T-helper 17 cell (primary cell): Measurements from ENCODE around the gene CYCS. TPM values are rescaled to one million over a fixed set of nuclear protein-coding genes. Genes with fewer than 3 reads are reported as not detected.
"Not testable (repeated sequence)": the region's sequence is repeated elsewhere in the genome, so short reads cannot be mapped to it uniquely, and the experiment has no call there.

Source experiments
- ATAC-seq: fragments of 150-1000 bp; cut with Tn5 transposase; 2 replicates; pipeline ENCODE4 v1.10.0; 2021; ENCODE audit warnings: mild to moderate bottlenecking, moderate library complexity
- DNase-seq, 3 donors: peaks; one replicate each; pipeline versions ENCODE4 v3.0.0 to v3.0.0-alpha.2; 2020 to 2021
- H3K9me3 ChIP-seq: one replicate; pipeline ENCODE4 v1.7.0; 2013; ENCODE audit warnings: low read length, mild to moderate bottlenecking; ENCODE audit not compliant: control insufficient read depth, poor library complexity, severe bottlenecking
- H3K27ac Mint-ChIP-seq: one replicate; pipeline ENCODE4 v1.8.0; 2022; ENCODE audit warnings: mild to moderate bottlenecking, moderate library complexity, mixed read lengths
- H3K27me3 Mint-ChIP-seq: one replicate; pipeline ENCODE4 v1.8.0; 2022; ENCODE audit warnings: mixed read lengths
- H3K36me3 Mint-ChIP-seq: one replicate; pipeline ENCODE4 v1.8.0; 2022; ENCODE audit warnings: low read depth, mixed read lengths
- H3K4me1 Mint-ChIP-seq: one replicate; pipeline ENCODE4 v1.8.0; 2022; ENCODE audit warnings: mild to moderate bottlenecking, mixed read lengths
- H3K4me3 Mint-ChIP-seq: one replicate; pipeline ENCODE4 v1.8.0; 2022; ENCODE audit warnings: mild to moderate bottlenecking, moderate library complexity, mixed read lengths
- total RNA-seq, 4 donors: library from RNA in 2 of 4; stranded (reverse) in 2 of 4; gene quantifications; one replicate each; pipeline ENCODE4 v1.2.3 and lab custom pipeline; 2022 to 2026

Gene CYCS
- 100 to 1,000 TPM; 141 to 143 TPM for total RNA-seq
- total RNA-seq (lab: John Stamatoyannopoulos, UW): 96.1 to 410 reads per million in 2 donors

GRCh38 chr7:25125137-25125946 is at the start of gene CYCS:
CYCS (minus strand) TSS chr7:25125260; CDS start chr7:25124119, 1,141 bp downstream.
- H3K9me3 ChIP-seq: no peaks in the 10 kb centered on the region
- peak within 1 kb of the TSS; percentile 99 for H3K4me3 Mint-ChIP-seq
- peak; percentile 99 to 100 (median 99) for DNase-seq
- peak within 1 kb of the TSS; percentile 97 for H3K27ac Mint-ChIP-seq
- peaks cover 23% of the 10 kb centered on the region for H3K4me1 Mint-ChIP-seq
- H3K27me3 Mint-ChIP-seq: no peaks in the 10 kb centered on the region
- peaks cover 8% of the 10 kb centered on the region for H3K36me3 Mint-ChIP-seq
- ATAC-seq: peak; percentile 93

GRCh38 chr7:25173184-25173583 is 48.1 kb upstream of the CYCS start:
- H3K4me1 Mint-ChIP-seq: no peaks in the 10 kb centered on the region
- no peak for ATAC-seq
- no peaks in the 10 kb centered on the region for H3K27me3 Mint-ChIP-seq
- no peak overlapping the region for H3K27ac Mint-ChIP-seq
- no peaks in the 10 kb centered on the region for H3K9me3 ChIP-seq
- peaks cover 3% of the 10 kb centered on the region for H3K36me3 Mint-ChIP-seq
- DNase-seq: no peak
- H3K4me3 Mint-ChIP-seq: no peak overlapping the region

DNA sequence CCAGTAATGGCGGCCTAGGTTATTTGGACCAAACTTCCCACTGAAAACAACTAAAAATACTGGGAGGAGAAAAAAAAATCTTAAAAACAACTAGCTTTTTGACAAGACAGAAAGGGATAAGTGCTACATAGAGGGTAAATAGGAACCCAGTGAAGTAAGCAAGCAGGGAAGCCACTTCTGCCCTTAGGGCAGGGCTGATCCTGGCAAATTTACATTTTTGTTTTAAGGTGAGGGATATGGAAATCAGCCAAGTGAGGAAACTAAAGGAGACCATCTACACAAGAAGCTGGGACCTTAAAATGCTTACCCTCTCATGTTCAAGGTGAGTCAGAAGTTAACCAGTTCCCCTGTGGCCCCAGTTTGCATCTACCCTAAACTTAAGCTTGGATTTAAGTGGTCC is 46.5 kb upstream of the CYCS start:
- no peak overlapping the region for H3K27ac Mint-ChIP-seq
- no peak for ATAC-seq

GRCh38 chr7:25171071-25171470 is 46.0 kb upstream of the CYCS start:
- Mint-ChIP-seq H3K27ac (no peak overlapping the region), H3K27me3 (no peaks in the 10 kb centered on the region)

More for the DNA sequence above, 46.5 kb upstream of the CYCS start:
- no peaks in the 10 kb centered on the region for H3K9me3 ChIP-seq
- no peak for DNase-seq
- no peak overlapping the region for H3K4me3 Mint-ChIP-seq
- peaks cover 2% of the 10 kb centered on the region for H3K4me1 Mint-ChIP-seq
- no peaks in the 10 kb centered on the region for H3K27me3 Mint-ChIP-seq
- H3K36me3 Mint-ChIP-seq: peaks cover 3% of the 10 kb centered on the region

DNA sequence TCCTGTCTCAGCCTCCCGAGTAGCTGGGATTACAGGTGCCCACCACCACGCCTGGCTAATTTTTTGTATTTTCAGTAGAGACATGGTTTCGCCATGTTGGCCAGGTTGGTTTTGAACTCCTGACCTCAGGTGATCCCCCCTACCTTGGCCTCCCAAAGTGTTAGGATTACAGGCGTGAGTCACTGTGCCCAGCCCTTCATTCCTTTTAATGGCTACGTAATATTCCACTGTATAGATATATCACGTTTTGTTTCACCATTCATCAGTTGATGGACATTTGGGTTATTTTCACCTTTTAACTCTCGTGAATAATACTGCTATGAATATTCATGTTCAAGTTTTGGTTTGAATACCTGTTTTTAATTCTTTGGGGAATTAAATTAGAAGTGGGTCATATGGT is 44.6 kb upstream of the CYCS start:
- ATAC-seq: no peak
- H3K36me3 Mint-ChIP-seq: peaks cover 3% of the 10 kb centered on the region

More at GRCh38 chr7:25171071-25171470, 46.0 kb upstream of the CYCS start:
- Mint-ChIP-seq H3K36me3 (peaks cover 3% of the 10 kb centered on the region), H3K4me1 (peaks cover 2% of the 10 kb centered on the region), H3K4me3 (no peak overlapping the region)
- DNase-seq (no peak), ATAC-seq (no peak)
- H3K9me3 ChIP-seq: no peaks in the 10 kb centered on the region

GRCh38 chr7:25168145-25168544 is 43.1 kb upstream of the CYCS start:
- ATAC-seq (no peak), DNase-seq (no peak)
- Mint-ChIP-seq H3K4me3 (no peak overlapping the region), H3K36me3 (peaks cover 3% of the 10 kb centered on the region), H3K4me1 (peaks cover 2% of the 10 kb centered on the region), H3K27ac (no peak overlapping the region), H3K27me3 (no peaks in the 10 kb centered on the region)
- no peaks in the 10 kb centered on the region for H3K9me3 ChIP-seq

More for the DNA sequence above, 44.6 kb upstream of the CYCS start:
- no peak overlapping the region for H3K27ac Mint-ChIP-seq
- H3K27me3 Mint-ChIP-seq: no peaks in the 10 kb centered on the region
- H3K4me1 Mint-ChIP-seq: peaks cover 2% of the 10 kb centered on the region
- no peak for DNase-seq
- no peak overlapping the region for H3K4me3 Mint-ChIP-seq
- H3K9me3 ChIP-seq: no peaks in the 10 kb centered on the region

DNA sequence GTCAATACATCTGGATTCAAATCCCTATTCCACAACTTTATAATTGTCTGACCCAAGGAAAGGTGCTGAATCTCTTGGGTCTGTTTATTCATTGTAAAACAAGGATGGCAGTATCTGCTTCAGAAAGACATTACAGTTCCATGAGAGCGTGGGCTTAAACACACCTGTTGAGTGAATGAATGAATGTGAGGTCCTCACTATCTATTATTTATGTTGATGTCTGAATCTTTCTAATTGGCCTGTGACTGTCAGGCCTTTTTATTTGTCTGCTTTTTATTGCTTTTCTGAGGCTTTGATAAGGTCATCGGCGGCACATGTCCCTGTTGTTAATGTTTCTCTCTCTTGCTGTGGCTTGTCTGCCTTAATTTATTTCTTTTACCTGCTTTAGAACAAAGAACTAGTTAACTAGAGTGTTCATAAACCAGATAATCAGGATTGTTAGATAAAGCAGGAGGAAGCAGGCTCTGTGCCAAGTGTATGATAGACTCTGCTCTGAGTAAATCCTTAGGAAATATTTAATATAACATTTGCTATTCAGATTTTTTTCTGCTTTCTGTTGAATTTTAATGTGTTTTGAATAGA is 42.3 kb upstream of the CYCS start:
- H3K9me3 ChIP-seq: no peaks in the 10 kb centered on the region
- Mint-ChIP-seq H3K4me1 (peaks cover 2% of the 10 kb centered on the region), H3K4me3 (no peak overlapping the region), H3K36me3 (peaks cover 3% of the 10 kb centered on the region), H3K27ac (no peak overlapping the region), H3K27me3 (no peaks in the 10 kb centered on the region)
- DNase-seq (no peak), ATAC-seq (no peak)

- not testable (repeated sequence) for DNase-seq, H3K36me3 Mint-ChIP-seq, H3K4me3 Mint-ChIP-seq, H3K27ac Mint-ChIP-seq, H3K27me3 Mint-ChIP-seq, H3K4me1 Mint-ChIP-seq, H3K9me3 ChIP-seq
- peak; percentile 53 for ATAC-seq
These were observed 35.0 kb upstream of the CYCS start for GRCh38 chr7:25159983-25160596.

DNA sequence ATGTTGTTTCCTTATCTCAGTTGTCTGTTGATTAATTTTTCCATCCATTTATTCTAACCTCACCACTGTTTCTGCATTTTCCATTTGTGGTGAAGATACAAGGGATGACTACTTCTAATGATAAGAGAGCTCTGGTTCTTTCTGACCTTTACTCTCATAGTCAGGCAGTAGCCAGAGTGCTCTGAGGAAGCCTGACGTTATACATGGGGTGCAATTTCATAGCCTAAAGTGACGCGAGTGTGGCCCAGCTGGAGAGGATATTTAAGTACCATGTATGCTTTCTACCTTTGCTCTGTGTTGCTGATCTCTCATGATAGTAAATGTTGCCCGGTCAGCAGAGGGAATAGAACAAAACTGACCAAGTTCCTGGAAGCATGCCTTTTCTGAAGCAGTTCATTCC is 33.9 kb upstream of the CYCS start:
- no peak overlapping the region for H3K27ac Mint-ChIP-seq
- no peaks in the 10 kb centered on the region for H3K27me3 Mint-ChIP-seq
- H3K4me3 Mint-ChIP-seq: no peak overlapping the region
- no peaks in the 10 kb centered on the region for H3K9me3 ChIP-seq
- DNase-seq: no peak
- peaks cover 4% of the 10 kb centered on the region for H3K36me3 Mint-ChIP-seq
- peaks cover 3% of the 10 kb centered on the region for H3K4me1 Mint-ChIP-seq
- no peak for ATAC-seq

DNA sequence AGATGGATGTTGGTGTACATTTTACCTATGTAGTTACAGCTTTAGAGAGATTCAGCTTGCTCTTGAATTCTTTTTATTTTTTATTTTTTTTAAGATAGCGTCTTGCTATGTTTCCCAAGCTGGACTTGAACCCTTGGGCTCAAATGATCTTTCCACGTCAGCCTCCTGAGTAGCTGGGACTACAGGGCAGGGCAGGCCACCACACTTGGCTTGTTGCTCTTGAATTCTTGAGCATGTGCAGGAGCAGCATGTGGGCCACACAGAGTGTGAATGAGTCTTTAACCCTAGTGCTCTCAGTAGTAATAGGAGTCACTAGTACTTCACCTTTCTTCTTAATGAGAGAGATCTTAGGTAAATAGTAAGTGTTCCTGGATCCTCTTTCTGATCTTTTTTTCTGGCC is 26.7 kb upstream of the CYCS start:
- no peaks in the 10 kb centered on the region for H3K27me3 Mint-ChIP-seq
- ATAC-seq (no peak), DNase-seq (no peak)
- H3K9me3 ChIP-seq: no peaks in the 10 kb centered on the region
- no peak overlapping the region for H3K4me3 Mint-ChIP-seq
- H3K4me1 Mint-ChIP-seq: no peaks in the 10 kb centered on the region
- H3K27ac Mint-ChIP-seq: no peak overlapping the region
- H3K36me3 Mint-ChIP-seq: peaks cover 7% of the 10 kb centered on the region

DNA sequence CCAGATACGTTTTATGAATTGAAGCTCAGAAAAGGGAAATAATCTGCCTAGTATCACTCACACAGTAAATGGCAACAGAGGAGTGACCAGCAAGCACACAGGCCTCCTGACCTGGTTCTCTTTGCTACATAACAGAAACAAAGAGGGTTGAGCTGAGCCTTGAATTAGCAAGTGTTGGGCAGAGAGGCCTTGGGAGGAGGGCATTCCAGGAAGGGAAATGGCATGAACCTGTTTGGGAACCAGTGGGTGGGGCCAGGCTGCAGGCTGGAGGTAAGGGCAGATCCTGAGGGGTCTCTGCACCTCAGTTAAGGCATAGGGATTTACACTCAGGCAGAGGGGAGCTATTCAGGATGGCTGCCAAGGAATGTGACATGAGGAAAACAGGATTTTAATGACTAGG is 24.8 kb upstream of the CYCS start:
- DNase-seq (no peak), ATAC-seq (no peak)
- Mint-ChIP-seq H3K4me1 (peaks cover 6% of the 10 kb centered on the region), H3K4me3 (no peak overlapping the region), H3K27ac (no peak overlapping the region), H3K36me3 (peaks cover 10% of the 10 kb centered on the region), H3K27me3 (no peaks in the 10 kb centered on the region)
- H3K9me3 ChIP-seq: no peaks in the 10 kb centered on the region

- H3K27ac Mint-ChIP-seq: no peak overlapping the region
These were observed 23.9 kb upstream of the CYCS start for GRCh38 chr7:25148772-25149575.

GRCh38 chr7:25143763-25144162 is 18.7 kb upstream of the CYCS start:
- no peaks in the 10 kb centered on the region for H3K9me3 ChIP-seq
- ATAC-seq (no peak), DNase-seq (no peak)
- Mint-ChIP-seq H3K36me3 (peaks cover 8% of the 10 kb centered on the region), H3K4me1 (peaks cover 6% of the 10 kb centered on the region), H3K4me3 (no peak overlapping the region), H3K27me3 (no peaks in the 10 kb centered on the region), H3K27ac (no peak overlapping the region)

More at GRCh38 chr7:25148772-25149575, 23.9 kb upstream of the CYCS start:
- Mint-ChIP-seq H3K36me3 (peaks cover 10% of the 10 kb centered on the region), H3K27me3 (no peaks in the 10 kb centered on the region), H3K4me1 (peaks cover 6% of the 10 kb centered on the region), H3K4me3 (no peak overlapping the region)
- no peak for ATAC-seq
- no peak for DNase-seq
- H3K9me3 ChIP-seq: no peaks in the 10 kb centered on the region
